K562 (cell line): ENCODE results near the gene WDR64. TPM values are rescaled to one million over a fixed set of nuclear protein-coding genes. Genes with fewer than 3 reads are reported as not detected.
A peak's percentile ranks its signal among the peaks of the same experiment; 100 is the strongest.

Experiments
- ASH1L ChIP-seq: fragments of 450-650 bp; IDR thresholded peaks from 2 replicates; pipeline ENCODE4 v1.6.1; 2018; ENCODE audit warnings: borderline replicate concordance, mild to moderate bottlenecking, low read depth; ENCODE audit not compliant: partially characterized antibody
- CBX2 ChIP-seq: fragments of 200-600 bp; sonication (generic); IDR thresholded peaks from one replicate; pipeline ENCODE4 v1.6.1; 2012; ENCODE audit warnings: mild to moderate bottlenecking, low read length, inconsistent platforms; ENCODE audit not compliant: insufficient read depth, poor library complexity, severe bottlenecking
- CSDE1 ChIP-seq, 2 experiments: fragments of 450-650 bp; IDR thresholded peaks; 2 replicates each; pipeline ENCODE4 v1.6.1; 2016; ENCODE audit warnings: mild to moderate bottlenecking in 1 of 2
- ETS2 ChIP-seq: IDR thresholded peaks from 2 replicates; pipeline ENCODE4 v1.6.1; 2016; ENCODE audit warnings: borderline replicate concordance, missing genetic modification characterization, mild to moderate bottlenecking, moderate library complexity, missing compliant biosample characterization; ENCODE audit not compliant: poor library complexity, severe bottlenecking
- HNRNPUL1 ChIP-seq: fragments of 200-400 bp; formaldehyde crosslinking; IDR thresholded peaks from 2 replicates; pipeline ENCODE4 v1.6.1; 2017; ENCODE audit warnings: low read length
- RBM22 ChIP-seq: fragments of 200-400 bp; formaldehyde crosslinking; IDR thresholded peaks from 2 replicates; pipeline ENCODE4 v1.6.1; 2018; ENCODE audit warnings: low read length, low read depth; ENCODE audit not compliant: poor library complexity, severe bottlenecking
- SMARCA5 ChIP-seq: fragments of 450-650 bp; IDR thresholded peaks from 2 replicates; pipeline ENCODE4 v1.6.1; 2016
- TRIM24 ChIP-seq, 2 experiments: fragments of 450-650 bp; IDR thresholded peaks; 2 replicates each; pipeline ENCODE4 v1.6.1; 2016
- TSHZ1 ChIP-seq: fragments of 250-450 bp; sonication (Bioruptor Pico); IDR thresholded peaks from 2 replicates; pipeline ENCODE4 v1.4.0; 2020; ENCODE audit warnings: mild to moderate bottlenecking, moderate library complexity
- ZNF318 ChIP-seq, 2 experiments: fragments of 450-650 bp; IDR thresholded peaks; 2 replicates each; pipeline ENCODE4 v1.6.1; 2016; ENCODE audit warnings: mild to moderate bottlenecking in 2 of 2, borderline replicate concordance in 1 of 2, low read depth in 1 of 2, moderate library complexity in 1 of 2
- polyA plus RNA-seq, 8 experiments: library from polyadenylated mRNA; depleted of rRNA in 4 of 8; stranded (reverse) in 5 of 8; unstranded in 3 of 8; fragments of >200 nt; fragmentation: Nextera tagmentation in 2 of 8; fragmentation: Illumina TruSeq in 1 of 8; extraction: Ambion mirVana in 2 of 8; extraction: Trizol in 1 of 8; gene quantifications; 2 replicates each; pipeline versions ENCODE4 v1.2.1 to v1.2.3, GENCODE V29; 2011 to 2014; ENCODE audit warnings: inconsistent platforms in 1 of 8, missing spikeins in 1 of 8
- total RNA-seq, 7 experiments: library from RNA; depleted of rRNA in 6 of 7; stranded (reverse); fragments of >200 nt in 6 of 7; fragmentation: Illumina TruSeq in 2 of 7; extraction: Trizol in 2 of 7; gene quantifications; 2 replicates each; pipeline versions ENCODE4 v1.2.1 to v1.2.3, GENCODE V29; 2011 to 2021; ENCODE audit warnings: low replicate concordance in 1 of 7
- TF ChIP-seq, protein P1 (sequence below), 2 experiments: fragments of 150-350 bp in 1 of 2; IDR thresholded peaks; 2 replicates each; pipeline ENCODE4 v1.6.1; 2012 to 2016; ENCODE audit warnings: low read depth in 2 of 2, low read length in 2 of 2, mild to moderate bottlenecking in 1 of 2, moderate library complexity in 1 of 2

The WDR64 gene
- total and polyA plus RNA-seq, 9 of the 15 experiments (the other 6 are each of a cell fraction or from before 2014, with no cell fraction given): 0.06 to 0.29 (median 0.19) TPM; not detected in 5

GRCh38 chr1:241610056-241610815 is 41.8 kb upstream of the WDR64 start (continued):
- TF ChIP-seq CBX2: no peak
- TF ChIP-seq ASH1L: peak; percentile 4
- no peak for TF ChIP-seq CSDE1 (IDR thresholded peaks at IDR 0.05)
- TF ChIP-seq ZNF318 (IDR thresholded peaks at IDR 0.05; ENCODE audit: borderline replicate concordance in 1 of 2, low read depth in 1 of 2): no peak
- no peak for TF ChIP-seq SMARCA5
- TF ChIP-seq HNRNPUL1: no peak
- TF ChIP-seq, protein P1, sequence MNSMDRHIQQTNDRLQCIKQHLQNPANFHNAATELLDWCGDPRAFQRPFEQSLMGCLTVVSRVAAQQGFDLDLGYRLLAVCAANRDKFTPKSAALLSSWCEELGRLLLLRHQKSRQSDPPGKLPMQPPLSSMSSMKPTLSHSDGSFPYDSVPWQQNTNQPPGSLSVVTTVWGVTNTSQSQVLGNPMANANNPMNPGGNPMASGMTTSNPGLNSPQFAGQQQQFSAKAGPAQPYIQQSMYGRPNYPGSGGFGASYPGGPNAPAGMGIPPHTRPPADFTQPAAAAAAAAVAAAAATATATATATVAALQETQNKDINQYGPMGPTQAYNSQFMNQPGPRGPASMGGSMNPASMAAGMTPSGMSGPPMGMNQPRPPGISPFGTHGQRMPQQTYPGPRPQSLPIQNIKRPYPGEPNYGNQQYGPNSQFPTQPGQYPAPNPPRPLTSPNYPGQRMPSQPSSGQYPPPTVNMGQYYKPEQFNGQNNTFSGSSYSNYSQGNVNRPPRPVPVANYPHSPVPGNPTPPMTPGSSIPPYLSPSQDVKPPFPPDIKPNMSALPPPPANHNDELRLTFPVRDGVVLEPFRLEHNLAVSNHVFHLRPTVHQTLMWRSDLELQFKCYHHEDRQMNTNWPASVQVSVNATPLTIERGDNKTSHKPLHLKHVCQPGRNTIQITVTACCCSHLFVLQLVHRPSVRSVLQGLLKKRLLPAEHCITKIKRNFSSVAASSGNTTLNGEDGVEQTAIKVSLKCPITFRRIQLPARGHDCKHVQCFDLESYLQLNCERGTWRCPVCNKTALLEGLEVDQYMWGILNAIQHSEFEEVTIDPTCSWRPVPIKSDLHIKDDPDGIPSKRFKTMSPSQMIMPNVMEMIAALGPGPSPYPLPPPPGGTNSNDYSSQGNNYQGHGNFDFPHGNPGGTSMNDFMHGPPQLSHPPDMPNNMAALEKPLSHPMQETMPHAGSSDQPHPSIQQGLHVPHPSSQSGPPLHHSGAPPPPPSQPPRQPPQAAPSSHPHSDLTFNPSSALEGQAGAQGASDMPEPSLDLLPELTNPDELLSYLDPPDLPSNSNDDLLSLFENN (IDR thresholded peaks at IDR 0.05; ENCODE audit: low read depth in 2 of 2, low read length in 2 of 2): no peak
- TF ChIP-seq ETS2 (tag): no peak
- peak; percentile 15 to 20; a peak in 1 of 4 replicates for TF ChIP-seq TRIM24 (IDR thresholded peaks at IDR 0.05)
- TF ChIP-seq RBM22: no peak
- no peak for TF ChIP-seq TSHZ1 (CRISPR knock-in tag)
